ENCODE results near the gene GLRA1. TPM values are rescaled to one million over a fixed set of nuclear protein-coding genes. Genes with fewer than 3 reads are reported as not detected.

The GLRA1 gene
- total RNA-seq, 4 donors from 2014 or later: not detected

- no peak for TF ChIP-seq EP300 (IDR thresholded peaks at IDR 0.05)
- TF ChIP-seq POLR2A (IDR thresholded peaks at IDR 0.05): no peak
- TF ChIP-seq CTCF (IDR thresholded peaks at IDR 0.05): no peak
- no peak for TF ChIP-seq POLR2AphosphoS5 (IDR thresholded peaks at IDR 0.05)
- 75% methylated on average over 3 of the region's 3 CpGs for WGBS
- Histone ChIP-seq H3K9me3 (peaks cover 21% of the 10 kb centered on the region), H3K36me3 (no peaks in the 10 kb centered on the region), H3K27me3 (no peaks in the 10 kb centered on the region), H3K4me3 (no peak overlapping the region), H3K4me1 (no peaks in the 10 kb centered on the region), H3K27ac (no peak overlapping the region)
- no peak for DNase-seq (ENCODE audit: low spot score in 2 of 2)
Measured at GRCh38 chr5:151935135-151935695, 10.6 kb upstream of the GLRA1 start.

GRCh38 chr5:151931260-151931659 is 6.6 kb upstream of the GLRA1 start:
- H3K4me3 ChIP-seq: no peak overlapping the region
- H3K36me3 ChIP-seq: no peaks in the 10 kb centered on the region
- WGBS: 76% methylated on average over 2 of the region's 2 CpGs
- no peaks in the 10 kb centered on the region for H3K4me1 ChIP-seq
- DNase-seq (ENCODE audit: low spot score in 2 of 2): no peak
- peaks cover 4% of the 10 kb centered on the region for H3K27me3 ChIP-seq
- H3K27ac ChIP-seq: no peak overlapping the region
- TF ChIP-seq EP300 (IDR thresholded peaks at IDR 0.05) (no peak), CTCF (IDR thresholded peaks at IDR 0.05) (no peak), POLR2A (IDR thresholded peaks at IDR 0.05) (no peak), POLR2AphosphoS5 (IDR thresholded peaks at IDR 0.05) (no peak)
- peaks cover 26% of the 10 kb centered on the region for H3K9me3 ChIP-seq

GRCh38 chr5:151926188-151926587 is 1.5 kb upstream of the GLRA1 start:
- Histone ChIP-seq H3K4me1 (no peaks in the 10 kb centered on the region), H3K27ac (no peak overlapping the region), H3K9me3 (peaks cover 10% of the 10 kb centered on the region), H3K27me3 (peaks cover 25% of the 10 kb centered on the region), H3K36me3 (no peaks in the 10 kb centered on the region), H3K4me3 (no peak overlapping the region)
- 36% methylated on average over 3 of the region's 3 CpGs for WGBS
- no peak for TF ChIP-seq EP300 (IDR thresholded peaks at IDR 0.05)
- no peak for TF ChIP-seq CTCF (IDR thresholded peaks at IDR 0.05)
- TF ChIP-seq POLR2A (IDR thresholded peaks at IDR 0.05): no peak
- no peak for TF ChIP-seq POLR2AphosphoS5 (IDR thresholded peaks at IDR 0.05)
- DNase-seq (ENCODE audit: low spot score in 2 of 2): no peak

DNA sequence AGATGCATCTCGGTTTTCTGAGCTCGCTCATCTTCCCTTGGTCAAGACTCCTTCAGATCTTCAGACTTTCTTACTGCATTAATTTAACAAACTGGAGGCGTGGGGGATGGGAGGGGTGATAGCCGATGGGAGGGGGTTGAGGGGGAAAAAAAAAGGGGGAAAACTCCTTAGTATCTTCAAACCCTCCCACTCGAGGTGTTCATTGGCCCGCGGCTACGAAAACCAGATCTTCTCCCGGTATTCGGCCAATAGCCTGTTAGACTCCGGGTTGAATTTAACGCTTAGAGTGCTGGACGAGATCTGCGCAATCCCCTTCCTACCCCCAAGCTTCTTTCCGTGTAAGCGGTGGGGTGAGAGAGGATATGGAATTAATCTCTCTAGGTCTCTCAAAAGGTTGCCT is 689 bp upstream of the GLRA1 start:
- Histone ChIP-seq H3K36me3 (no peaks in the 10 kb centered on the region), H3K4me3 (no peak overlapping the region), H3K27me3 (peaks cover 25% of the 10 kb centered on the region), H3K9me3 (peaks cover 5% of the 10 kb centered on the region), H3K4me1 (no peaks in the 10 kb centered on the region), H3K27ac (no peak overlapping the region)
- no peak for DNase-seq (ENCODE audit: low spot score in 2 of 2)
- TF ChIP-seq POLR2A (IDR thresholded peaks at IDR 0.05): no peak
- WGBS: 13% methylated on average over 16 of the region's 16 CpGs

DNA sequence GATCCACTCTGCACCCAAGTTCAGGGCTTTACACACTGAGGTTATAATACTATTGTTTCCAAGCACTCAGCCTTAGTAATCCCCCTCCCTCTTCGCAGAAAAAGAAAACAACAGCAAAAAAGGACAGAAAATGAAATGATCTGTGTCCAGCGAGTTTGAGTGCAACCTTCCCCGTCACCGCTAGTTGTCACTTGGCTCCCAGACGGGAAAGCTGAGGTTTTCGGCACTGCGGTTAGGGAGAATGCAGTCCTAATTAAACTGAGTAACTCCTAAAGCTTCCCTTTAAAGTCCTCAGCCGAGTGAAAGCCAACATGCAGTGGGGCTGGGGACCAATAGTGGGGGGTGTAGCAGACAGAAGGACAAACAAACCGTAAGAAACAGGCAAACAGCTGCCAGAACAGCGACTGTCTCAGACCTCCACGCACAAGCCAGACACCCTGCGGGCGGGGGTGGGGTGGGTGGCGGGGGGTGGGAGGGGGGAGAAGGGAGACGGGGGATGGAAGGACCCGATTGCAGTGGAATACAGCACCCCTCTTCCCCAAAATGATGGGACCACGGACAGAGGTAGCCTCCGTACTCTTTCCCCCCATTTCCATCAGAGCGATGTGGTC is 680 bp downstream of the GLRA1 start:
- H3K9me3 ChIP-seq: peaks cover 5% of the 10 kb centered on the region
- DNase-seq (ENCODE audit: low spot score in 2 of 2): no peak
- peaks cover 25% of the 10 kb centered on the region for H3K27me3 ChIP-seq
- WGBS: 12% methylated on average over 17 of the region's 19 CpGs
- no peak overlapping the region for H3K4me3 ChIP-seq
- H3K36me3 ChIP-seq: no peaks in the 10 kb centered on the region
- no peak overlapping the region for H3K27ac ChIP-seq
- TF ChIP-seq POLR2A (IDR thresholded peaks at IDR 0.05) (no peak), CTCF (IDR thresholded peaks at IDR 0.05) (no peak), EP300 (IDR thresholded peaks at IDR 0.05) (no peak), POLR2AphosphoS5 (IDR thresholded peaks at IDR 0.05) (no peak)
- H3K4me1 ChIP-seq: no peaks in the 10 kb centered on the region
